Esophagus muscularis mucosa (tissue), 4 donors: ENCODE data around the gene PFKFB3. TPM values are rescaled to one million over a fixed set of nuclear protein-coding genes. Genes with fewer than 3 reads are reported as not detected.

Experiments used
- DNase-seq: peaks from one replicate; pipeline ENCODE4 v3.0.0-alpha.2; 2017; ENCODE audit errors: extremely low spot score
- H3K27ac ChIP-seq, 4 donors: fragments of 200-600 bp; sonication (generic); replicated peaks in 1 of 4; 1 replicate in 3 of 4; 2 replicates in 1 of 4; pipeline ENCODE4 v1.5.1; 2016 to 2019; ENCODE audit warnings: mild to moderate bottlenecking in 1 of 4
- H3K27me3 ChIP-seq, 4 donors: fragments of 200-600 bp; sonication (generic); one replicate each; pipeline versions ENCODE4 v1.5.1 to v1.6.0; 2016 to 2019
- H3K36me3 ChIP-seq, 4 donors: fragments of 200-600 bp; sonication (generic); one replicate each; pipeline ENCODE4 v1.5.1; 2016 to 2019
- H3K4me1 ChIP-seq, 4 donors: fragments of 200-600 bp; sonication (generic); one replicate each; pipeline ENCODE4 v1.5.1; 2016 to 2019
- H3K4me3 ChIP-seq, 4 donors: fragments of 200-600 bp; sonication (generic); 1 replicate in 2 of 4; 2 replicates in 2 of 4; pipeline ENCODE4 v1.5.1; 2016 to 2019; ENCODE audit warnings: mild to moderate bottlenecking in 4 of 4, moderate library complexity in 1 of 4
- H3K9me3 ChIP-seq, 4 donors: fragments of 200-600 bp; sonication (generic); 1 replicate in 3 of 4; 2 replicates in 1 of 4; pipeline ENCODE4 v1.5.1; 2016 to 2019
- EP300 ChIP-seq: sonication (generic); formaldehyde crosslinking; IDR thresholded peaks from one replicate; pipeline ENCODE4 v1.6.1; 2017; ENCODE audit warnings: antibody characterized with exemption
- POLR2A ChIP-seq: fragments of 450-650 bp; IDR thresholded peaks from one replicate; pipeline ENCODE4 v1.6.1; 2017; ENCODE audit warnings: antibody characterized with exemption, moderate library complexity, mild to moderate bottlenecking, low read depth
- POLR2AphosphoS5 ChIP-seq, 2 donors: sonication (generic); formaldehyde crosslinking; IDR thresholded peaks; one replicate each; pipeline ENCODE4 v1.6.1; 2017; ENCODE audit warnings: antibody characterized with exemption in 2 of 2
- WGBS: methylation state at CpG from one replicate; pipeline ENCODE4 v1.1.5; 2018; 5-methylcytosine and 5-hydroxymethylcytosine counted together
- intact Hi-C: fragments of 100-400 bp; cut with DNase I; formaldehyde crosslinking; loops from one replicate; pipeline ENCODE4 v1.15.1; 2023
- total RNA-seq, 4 donors: library from RNA; depleted of rRNA; stranded (reverse); fragments of >200 nt; gene quantifications; one replicate each; pipeline versions ENCODE4 v1.1.0 to v1.2.1, GENCODE V29; 2016
- TF ChIP-seq, protein P1 (sequence below), 3 experiments: fragments of 200-600 bp in 2 of 3; fragments of 450-650 bp in 1 of 3; sonication (generic) in 2 of 3; IDR thresholded peaks; one replicate each; pipeline ENCODE4 v1.5.1; 2017 to 2019; ENCODE audit warnings: antibody characterized with exemption in 3 of 3, mild to moderate bottlenecking in 2 of 3, moderate library complexity in 1 of 3

PFKFB3 gene
- total RNA-seq, 4 donors from 2014 or later, result 22.4 to 49.1 (median 37.9) TPM

DNA sequence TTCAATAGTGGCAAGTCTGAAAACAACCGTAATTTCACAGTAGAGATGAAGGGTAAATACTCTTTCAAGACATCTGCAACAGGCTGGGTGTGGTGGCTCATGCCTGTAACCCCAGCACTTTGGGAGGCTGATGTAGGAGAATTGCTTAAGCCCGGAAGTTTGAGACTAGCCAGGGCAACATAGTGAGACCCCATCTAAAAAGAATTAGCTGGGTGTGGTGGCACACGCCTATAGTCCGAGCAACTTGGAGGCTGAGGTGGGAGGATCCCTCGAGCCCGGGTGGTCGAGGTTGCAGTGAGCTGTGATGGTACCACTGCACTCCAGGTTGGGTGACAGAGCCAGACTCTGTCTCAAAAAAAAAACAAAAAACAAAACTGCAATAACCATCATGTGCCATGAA, 71.8 kb downstream of the PFKFB3 start:
- DNase-seq, result no peak
- Histone ChIP-seq H3K27me3 (no peaks in the 10 kb centered on the region), H3K9me3 (no peaks in the 10 kb centered on the region), H3K36me3 (no peaks in the 10 kb centered on the region), H3K27ac (peak overlapping the region; percentile 51 to 65 (median 61)), H3K4me3 (no peak overlapping the region), H3K4me1 (peaks cover 5 to 20% (median 16%) of the 10 kb centered on the region in 4 donors)
- TF ChIP-seq POLR2AphosphoS5 (IDR thresholded peaks at IDR 0.05), result no peak
- no peak for TF ChIP-seq EP300
- no peak for TF ChIP-seq POLR2A
- TF ChIP-seq, protein P1, sequence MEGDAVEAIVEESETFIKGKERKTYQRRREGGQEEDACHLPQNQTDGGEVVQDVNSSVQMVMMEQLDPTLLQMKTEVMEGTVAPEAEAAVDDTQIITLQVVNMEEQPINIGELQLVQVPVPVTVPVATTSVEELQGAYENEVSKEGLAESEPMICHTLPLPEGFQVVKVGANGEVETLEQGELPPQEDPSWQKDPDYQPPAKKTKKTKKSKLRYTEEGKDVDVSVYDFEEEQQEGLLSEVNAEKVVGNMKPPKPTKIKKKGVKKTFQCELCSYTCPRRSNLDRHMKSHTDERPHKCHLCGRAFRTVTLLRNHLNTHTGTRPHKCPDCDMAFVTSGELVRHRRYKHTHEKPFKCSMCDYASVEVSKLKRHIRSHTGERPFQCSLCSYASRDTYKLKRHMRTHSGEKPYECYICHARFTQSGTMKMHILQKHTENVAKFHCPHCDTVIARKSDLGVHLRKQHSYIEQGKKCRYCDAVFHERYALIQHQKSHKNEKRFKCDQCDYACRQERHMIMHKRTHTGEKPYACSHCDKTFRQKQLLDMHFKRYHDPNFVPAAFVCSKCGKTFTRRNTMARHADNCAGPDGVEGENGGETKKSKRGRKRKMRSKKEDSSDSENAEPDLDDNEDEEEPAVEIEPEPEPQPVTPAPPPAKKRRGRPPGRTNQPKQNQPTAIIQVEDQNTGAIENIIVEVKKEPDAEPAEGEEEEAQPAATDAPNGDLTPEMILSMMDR (IDR thresholded peaks at IDR 0.05), result no peak
- WGBS, result 94% methylated on average over 7 of the region's 7 CpGs
- intact Hi-C loops, result no loop called here

DNA sequence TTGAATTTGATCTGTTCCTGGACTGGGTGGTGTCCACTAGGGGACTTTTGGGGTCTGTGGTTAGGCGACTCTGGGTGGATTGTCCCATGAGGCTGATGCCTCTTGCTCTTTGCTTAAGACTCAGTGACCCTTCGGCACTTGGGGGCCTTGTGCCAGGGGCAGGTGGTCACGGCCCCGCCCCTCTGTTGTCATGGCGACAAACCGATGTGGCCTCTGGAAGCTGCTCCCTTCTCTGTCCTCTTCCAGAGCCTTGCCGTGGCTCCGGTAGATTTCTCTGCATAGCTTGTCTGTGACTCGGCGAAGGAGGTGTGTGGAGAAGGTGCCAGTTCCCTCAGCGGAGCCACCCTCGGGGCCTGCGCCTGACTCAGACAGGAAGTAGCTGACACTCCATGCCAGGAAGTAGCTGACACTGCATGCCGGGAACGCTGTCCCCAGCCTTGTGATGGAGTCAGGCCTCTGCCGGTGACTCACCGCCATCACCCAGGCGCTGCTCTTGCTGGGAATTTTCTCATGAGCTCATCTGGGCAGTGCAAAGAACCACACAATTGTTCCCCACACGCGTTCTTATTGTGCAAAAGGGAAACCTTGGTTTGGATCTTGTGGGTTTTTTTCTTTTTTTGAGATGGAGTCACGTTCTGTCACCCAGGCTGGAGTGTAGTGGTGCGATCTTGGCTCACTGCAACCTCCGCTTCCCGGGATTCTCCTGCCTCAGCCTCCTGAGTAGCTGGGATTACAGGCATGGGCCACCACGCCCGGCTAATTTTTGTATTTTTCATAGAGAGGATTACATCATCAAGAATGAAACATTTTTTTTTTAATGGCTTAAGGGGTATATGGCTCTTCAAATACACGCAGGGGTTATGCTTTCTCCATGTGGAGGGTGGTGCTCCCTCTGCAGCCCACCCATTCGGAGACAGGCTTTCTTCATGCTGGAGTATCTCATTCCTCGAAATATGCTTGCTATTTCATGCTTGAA, 72.6 kb downstream of the PFKFB3 start:
- H3K27ac ChIP-seq, result peak overlapping the region; percentile 51 to 65 (median 61)
- H3K27me3 ChIP-seq, result no peaks in the 10 kb centered on the region
- peaks cover 5 to 20% (median 16%) of the 10 kb centered on the region in 4 donors for H3K4me1 ChIP-seq
- peak; percentile 61 for TF ChIP-seq EP300
- TF ChIP-seq, protein P1 (IDR thresholded peaks at IDR 0.05), result no peak
- peak; percentile 21 for TF ChIP-seq POLR2A
- peak; percentile 72 to 90 for TF ChIP-seq POLR2AphosphoS5 (IDR thresholded peaks at IDR 0.05)
- peak overlapping the region in 2 of 4 donors; percentile 5 to 29 for H3K4me3 ChIP-seq
- H3K9me3 ChIP-seq, result no peaks in the 10 kb centered on the region
- WGBS, result 64% methylated on average over 23 of the region's 29 CpGs
- peak; percentile 98 for DNase-seq
- intact Hi-C loops, result no loop called here
- no peaks in the 10 kb centered on the region for H3K36me3 ChIP-seq

DNA sequence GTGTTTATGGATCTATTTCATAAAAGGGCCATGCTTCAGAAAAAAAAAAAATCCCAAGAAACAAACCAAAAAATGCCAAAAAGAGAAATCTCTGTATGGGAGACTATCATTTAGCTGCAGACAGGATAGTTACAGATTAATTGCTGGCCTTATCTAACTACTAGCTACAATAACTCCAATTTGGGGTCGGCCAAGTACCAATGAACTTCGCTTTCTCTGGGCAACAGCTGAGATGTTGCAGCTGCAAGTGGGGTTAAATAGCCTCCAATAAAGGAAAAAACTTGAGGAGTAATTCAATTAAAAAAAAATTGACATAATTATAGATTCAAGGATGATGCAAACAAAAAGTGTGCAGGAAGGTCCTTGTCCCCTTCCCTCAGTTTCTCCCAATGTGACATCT, 73.6 kb downstream of the PFKFB3 start:
- DNase-seq, result no peak
- Histone ChIP-seq H3K4me3 (no peak overlapping the region), H3K4me1 (peaks cover 5 to 20% (median 16%) of the 10 kb centered on the region in 4 donors), H3K36me3 (no peaks in the 10 kb centered on the region), H3K27me3 (no peaks in the 10 kb centered on the region), H3K9me3 (no peaks in the 10 kb centered on the region), H3K27ac (no peak overlapping the region)
- intact Hi-C loops, result no loop called here
- TF ChIP-seq EP300 (no peak), POLR2AphosphoS5 (IDR thresholded peaks at IDR 0.05) (no peak), POLR2A (no peak)
- TF ChIP-seq, protein P1 (IDR thresholded peaks at IDR 0.05), result no peak
- 89% methylated on average over 2 of the region's 2 CpGs for WGBS

DNA sequence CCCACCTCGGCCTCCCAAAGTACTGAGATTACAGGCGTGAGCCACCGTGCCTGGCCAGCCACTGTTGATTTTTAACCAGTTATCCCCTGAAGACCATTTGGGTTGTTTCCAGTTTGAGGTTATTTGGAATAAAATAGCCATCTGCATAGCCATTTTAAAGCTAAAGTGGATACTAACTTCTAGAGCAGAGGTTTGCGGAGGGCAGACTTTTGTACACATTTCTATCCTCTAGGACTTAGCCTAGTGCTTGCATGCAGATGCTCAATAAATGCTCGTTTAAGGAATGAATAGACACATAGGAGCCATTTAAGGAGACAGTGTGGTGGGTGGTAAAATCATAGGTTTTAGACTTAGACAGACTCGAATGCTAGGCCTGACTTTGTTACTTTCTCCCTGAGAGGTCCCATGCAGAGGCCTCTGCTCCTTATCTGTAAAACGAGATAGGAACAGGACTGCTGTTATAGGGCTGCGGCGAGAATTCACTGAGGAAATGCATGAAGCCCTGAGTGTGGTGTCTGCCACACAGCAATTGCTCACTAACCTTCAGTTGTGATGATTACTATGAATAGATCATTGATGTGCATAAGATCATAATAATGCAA, 75.9 kb downstream of the PFKFB3 start:
- H3K27ac ChIP-seq, result no peak overlapping the region
- H3K9me3 ChIP-seq, result no peaks in the 10 kb centered on the region
- intact Hi-C loops, result no loop called here
- H3K36me3 ChIP-seq, result no peaks in the 10 kb centered on the region
- DNase-seq, result no peak
- 80% methylated on average over 9 of the region's 9 CpGs for WGBS
- H3K4me1 ChIP-seq, result peaks cover 5 to 17% (median 11%) of the 10 kb centered on the region in 4 donors
- TF ChIP-seq, protein P1 (IDR thresholded peaks at IDR 0.05), result no peak
- TF ChIP-seq POLR2A (no peak), EP300 (no peak), POLR2AphosphoS5 (IDR thresholded peaks at IDR 0.05) (no peak)
- H3K27me3 ChIP-seq, result no peaks in the 10 kb centered on the region
- H3K4me3 ChIP-seq, result no peak overlapping the region
